HG02973 (cell line): ENCODE results near the gene TMEM59.
"Not testable (repeated sequence)": the region's sequence is repeated elsewhere in the genome, so short reads cannot be mapped to it uniquely, and the experiment has no call there.

Source experiments
- ATAC-seq: cut with Tn5 transposase; IDR thresholded peaks from one replicate; pipeline ENCODE4 v1.9.1; 2021; ENCODE audit warnings: moderate library complexity; ENCODE audit not compliant: unreplicated experiment

Gene TMEM59

DNA sequence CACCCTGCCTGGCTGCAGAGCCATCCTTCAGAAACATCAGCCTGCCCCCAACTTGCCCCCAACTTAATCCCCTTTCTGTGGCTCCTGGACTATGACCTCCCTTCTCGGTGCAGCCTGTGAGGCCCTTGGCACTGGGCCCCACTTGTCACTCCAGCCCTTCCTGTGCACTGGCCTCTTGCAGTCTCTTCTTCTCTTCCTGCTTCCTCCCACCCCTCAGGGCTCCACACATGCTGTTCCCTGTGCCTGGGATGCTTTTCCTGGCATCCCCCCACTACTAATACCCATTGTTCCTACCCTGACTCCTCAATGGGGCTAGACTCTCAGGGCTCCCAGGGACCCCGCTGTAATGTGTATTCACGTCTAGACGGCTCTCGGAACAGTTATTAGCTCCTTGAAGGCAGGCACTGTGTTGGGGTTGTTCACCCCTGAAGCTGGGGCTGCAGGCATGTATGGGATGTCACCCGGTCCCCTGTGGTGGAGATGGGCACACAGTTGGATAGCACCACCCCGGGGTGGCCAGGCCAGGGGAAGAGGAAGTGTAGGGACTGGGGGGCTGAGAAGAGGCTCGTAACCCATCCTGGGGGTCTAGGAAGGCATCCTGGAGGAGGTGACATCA lies 39.5 kb downstream of the TMEM59 start:
- no peak for ATAC-seq

DNA sequence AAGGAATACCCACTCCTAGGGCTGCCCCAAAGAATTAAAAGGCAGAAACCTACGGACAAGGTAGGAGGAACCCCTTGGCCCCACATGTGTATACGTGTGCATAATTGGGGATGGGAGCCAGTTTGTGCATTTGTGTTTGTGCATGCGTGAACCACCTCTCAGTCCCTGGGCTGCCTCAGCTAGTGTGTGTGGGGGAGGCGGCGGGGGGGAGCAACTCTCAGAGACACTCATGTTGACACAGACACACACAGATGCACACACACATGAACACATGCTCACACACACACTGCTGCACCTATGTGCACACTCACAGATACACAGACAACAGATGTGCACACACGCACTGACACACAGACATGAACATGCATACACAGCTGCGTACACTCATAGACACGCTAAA lies 40.1 kb downstream of the TMEM59 start:
- ATAC-seq, result no peak

DNA sequence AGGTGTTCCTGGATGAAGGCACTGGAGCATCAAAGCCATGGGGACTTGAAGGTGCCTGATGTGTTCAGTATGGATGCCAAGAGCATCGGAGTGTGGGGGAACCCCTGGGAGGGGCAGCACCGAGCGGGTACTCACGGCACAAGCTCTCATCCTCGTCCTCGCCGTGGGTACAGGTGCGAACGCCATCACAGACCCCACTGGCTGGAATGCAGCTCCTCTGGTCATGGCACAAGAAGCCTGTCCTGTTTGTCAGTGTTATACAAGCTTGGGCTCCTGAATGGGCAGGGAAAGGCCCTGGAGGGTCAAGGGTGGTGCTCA lies 41.0 kb downstream of the TMEM59 start:
- no peak for ATAC-seq

DNA sequence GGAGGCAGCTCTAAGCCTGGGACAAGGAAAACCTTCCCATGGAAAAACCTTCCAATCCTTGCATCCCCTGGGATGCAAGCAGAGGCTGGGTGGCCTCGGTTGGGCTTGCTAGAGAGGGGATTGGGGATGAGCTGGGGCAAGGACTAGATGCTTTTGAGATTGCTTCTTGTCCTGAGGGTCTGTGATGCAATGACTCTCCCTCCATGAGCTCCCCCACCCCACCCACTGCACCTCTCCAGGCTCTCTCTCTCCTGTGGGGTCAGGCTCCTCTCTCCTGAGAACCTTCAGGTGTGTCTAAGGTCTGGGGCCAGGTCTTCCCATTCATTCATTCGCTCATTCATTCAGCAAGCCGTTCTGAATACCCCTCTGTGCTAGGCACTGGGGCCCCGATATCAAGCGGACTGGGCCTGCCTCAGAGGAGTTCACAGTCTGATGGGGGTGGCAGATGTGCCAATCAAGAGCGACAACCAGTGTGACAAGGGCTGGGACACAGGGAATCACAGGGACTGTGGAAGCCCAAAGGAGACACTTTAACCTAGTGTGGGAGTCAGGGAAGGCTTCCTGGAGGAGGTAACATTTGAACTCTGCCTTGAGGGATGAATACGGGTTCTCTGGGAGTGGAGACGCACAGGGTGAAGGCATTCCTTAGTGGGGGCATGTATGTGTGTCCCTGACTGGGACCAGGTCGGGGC lies 41.5 kb downstream of the TMEM59 start:
- ATAC-seq, result no peak

DNA sequence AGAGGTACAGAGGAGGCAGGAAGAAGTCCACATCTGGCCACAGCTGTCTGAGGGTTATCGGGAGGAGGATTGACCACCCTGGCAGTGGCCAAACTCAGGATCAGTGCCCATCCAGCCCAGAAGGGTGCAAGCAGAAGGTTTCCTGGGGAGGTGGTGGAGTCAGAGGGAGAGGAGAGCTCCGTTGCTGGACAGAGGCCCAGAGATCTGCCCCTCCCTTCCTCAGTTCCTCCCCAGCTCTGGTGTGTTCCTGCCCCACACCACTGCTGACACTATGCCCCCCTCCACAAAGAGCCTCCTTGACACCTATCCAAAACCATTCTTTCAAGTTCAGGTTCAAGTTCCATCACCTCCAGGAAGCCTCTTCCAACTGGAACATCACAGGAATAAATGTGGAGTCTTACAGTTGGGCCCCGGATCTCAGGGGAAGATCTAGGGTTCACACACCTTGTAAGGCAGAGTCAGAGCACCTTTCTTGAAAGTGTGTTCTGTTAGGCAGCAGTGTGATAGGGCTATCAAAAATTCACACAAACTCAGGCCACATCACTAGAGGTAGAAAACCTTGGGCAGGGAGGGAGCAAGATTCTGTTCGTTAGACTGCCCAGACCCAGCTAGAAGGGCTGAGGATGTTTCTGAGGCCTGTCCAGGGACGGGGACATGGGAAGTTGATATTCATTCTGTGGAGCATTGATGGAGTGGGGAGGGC lies 42.4 kb downstream of the TMEM59 start:
- no peak for ATAC-seq

DNA sequence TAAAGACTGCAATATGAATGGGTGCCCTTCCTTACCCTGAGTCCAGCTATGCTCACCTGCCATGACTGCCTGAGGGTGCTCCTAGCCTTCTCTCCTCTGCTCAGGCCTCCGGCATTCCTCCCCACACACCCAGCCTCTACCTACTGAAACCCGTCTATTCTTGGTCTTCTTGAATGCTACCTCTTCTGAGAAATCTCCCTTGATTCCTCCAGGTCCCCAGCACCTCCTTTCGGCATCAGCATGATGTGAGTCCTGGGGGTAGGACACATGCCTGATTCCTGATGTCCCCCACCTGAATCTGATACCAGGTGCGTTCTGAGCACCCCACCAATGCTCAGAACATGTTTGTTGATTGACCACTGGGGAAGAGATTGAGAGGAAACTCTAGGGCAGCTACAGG lies 43.6 kb downstream of the TMEM59 start:
- ATAC-seq, result no peak

DNA sequence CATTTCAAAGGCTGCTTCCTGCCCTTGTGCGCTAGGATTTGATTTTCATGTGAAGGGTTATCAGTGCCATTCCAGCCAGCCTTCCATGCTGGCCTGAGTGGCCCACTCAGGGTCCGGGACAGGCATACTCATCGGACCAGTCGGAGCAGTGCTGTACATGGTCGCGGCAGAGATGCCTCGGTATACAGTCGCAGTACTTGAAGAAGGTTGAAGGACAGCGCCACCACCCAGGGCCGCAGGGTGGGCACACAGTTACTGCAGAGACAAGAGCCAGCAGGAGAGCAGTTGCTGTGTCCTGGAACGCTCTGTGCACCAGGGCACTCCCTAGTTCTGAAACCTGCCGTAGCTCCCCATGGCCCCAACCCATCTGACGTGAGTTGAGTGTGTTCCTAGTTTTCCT lies 44.1 kb downstream of the TMEM59 start:
- ATAC-seq, result no peak

DNA sequence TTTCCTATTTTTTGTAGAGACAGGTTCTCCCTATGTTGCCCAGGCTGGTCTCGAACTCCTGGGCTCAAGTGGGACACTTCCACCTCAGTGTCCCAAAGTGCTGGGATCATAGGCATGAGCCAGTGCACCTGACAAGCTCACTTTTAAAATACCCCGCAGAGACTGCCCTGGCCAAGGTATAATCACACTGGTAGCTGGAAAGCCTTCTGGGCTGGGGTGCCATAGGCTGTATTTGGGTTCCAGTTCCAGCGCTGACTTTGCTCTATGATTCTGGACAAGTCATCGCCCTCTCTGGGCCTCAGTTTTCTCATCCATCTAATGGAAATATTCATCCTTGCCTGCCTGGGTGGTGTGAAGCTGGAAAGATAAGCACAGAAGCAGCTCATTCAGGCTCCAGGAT lies 45.4 kb downstream of the TMEM59 start:
- no peak for ATAC-seq

DNA sequence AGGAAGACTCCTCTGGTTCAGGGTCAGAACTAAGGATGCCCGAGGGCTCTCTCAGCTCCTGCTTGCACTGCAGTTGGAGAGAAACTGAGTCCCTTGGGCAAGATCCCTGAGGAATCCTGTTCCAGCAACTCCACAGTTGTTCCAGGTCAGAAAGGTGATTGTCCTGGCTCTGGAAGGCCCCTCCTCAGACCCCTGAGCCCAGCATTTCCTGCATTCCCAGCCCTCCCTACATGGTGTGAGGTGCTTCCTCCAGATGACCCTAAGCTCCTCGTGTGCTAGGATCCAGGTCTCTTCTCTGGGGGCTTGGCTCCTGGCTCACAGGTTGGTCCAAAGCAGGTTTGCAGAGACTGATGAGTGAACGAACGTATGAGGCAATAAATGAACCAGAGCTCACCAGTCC lies 46.5 kb downstream of the TMEM59 start:
- ATAC-seq, result no peak

DNA sequence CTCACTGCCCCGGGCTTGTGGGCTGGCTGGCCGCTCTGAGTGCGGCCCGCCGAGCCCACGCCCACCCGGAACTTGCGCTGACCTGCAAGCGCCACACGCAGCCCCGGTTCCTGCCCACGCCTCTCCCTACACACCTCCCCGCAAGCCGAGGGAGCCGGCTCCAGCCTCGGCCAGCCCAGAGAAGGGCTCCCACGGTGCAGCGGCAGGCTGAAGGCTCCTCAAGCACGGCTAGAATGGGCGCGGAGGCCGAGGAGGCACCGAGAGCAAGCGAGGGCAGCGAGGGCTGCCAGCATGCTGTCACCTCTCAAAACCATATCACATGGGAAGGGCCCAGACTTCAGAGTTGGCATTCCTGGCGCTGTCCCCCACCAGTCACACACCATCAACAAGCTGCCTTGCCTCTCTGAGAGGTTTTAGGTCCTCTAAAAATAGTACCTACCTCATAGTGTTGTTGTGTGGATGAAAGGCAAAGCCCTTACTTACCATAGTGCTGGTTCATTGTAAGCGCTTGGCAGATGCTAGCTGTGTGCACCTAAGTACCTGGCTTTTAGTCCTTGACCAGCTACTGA lies 48.4 kb downstream of the TMEM59 start:
- ATAC-seq, result no peak

DNA sequence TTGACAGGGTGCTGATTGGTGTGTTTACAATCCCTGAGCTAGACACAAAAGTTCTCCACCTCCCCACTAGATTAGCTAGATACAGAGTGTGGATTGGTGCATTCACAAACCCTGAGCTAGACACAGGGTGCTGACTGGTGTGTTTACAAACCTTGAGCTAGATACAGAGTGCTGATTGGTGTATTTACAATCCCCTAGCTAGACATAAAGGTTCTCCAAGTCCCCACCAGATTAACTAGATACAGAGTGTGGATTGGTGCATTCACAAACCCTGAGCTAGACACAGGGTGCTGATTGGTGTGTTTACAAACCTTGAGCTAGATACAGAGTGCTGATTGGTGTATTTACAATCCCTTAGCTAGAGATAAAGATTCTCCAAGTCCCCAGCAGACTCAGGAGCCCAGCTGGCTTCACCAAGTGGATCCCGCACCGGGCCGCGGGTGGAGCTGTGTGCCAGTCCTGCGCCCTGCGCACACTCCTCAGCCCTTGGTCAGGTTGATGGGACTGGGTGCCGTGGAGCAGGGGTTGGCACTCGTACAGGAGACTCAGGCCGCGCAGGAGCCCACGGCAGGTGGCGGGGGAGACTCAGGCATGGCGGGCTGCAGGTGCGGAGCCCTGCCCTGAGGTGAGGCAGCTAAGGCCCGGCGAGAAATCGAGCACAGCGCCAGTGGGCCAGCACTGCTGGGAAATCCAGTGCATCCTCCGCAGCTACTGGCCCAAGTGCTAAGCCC lies 49.1 kb downstream of the TMEM59 start:
- ATAC-seq, result not testable (repeated sequence)

DNA sequence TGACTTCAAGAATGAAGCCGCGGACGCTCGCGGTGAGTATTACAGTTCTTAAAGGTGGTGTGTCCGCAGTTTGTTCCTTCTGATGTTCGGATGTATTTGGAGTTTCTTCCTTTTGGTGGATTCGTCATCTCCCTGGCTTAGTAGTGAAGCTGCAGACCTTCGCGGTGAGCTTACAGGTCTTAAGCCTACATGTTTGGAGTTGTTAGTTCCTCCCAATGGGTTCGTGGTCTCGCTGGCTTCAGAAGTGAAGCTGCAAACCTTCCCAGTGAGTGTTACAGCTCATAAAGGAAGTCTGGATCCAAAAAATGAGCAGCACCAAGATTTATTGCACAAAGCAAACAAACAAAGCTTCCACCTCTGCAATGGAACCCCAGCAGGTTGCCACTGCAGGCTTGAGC lies 49.8 kb downstream of the TMEM59 start:
- no peak for ATAC-seq

DNA sequence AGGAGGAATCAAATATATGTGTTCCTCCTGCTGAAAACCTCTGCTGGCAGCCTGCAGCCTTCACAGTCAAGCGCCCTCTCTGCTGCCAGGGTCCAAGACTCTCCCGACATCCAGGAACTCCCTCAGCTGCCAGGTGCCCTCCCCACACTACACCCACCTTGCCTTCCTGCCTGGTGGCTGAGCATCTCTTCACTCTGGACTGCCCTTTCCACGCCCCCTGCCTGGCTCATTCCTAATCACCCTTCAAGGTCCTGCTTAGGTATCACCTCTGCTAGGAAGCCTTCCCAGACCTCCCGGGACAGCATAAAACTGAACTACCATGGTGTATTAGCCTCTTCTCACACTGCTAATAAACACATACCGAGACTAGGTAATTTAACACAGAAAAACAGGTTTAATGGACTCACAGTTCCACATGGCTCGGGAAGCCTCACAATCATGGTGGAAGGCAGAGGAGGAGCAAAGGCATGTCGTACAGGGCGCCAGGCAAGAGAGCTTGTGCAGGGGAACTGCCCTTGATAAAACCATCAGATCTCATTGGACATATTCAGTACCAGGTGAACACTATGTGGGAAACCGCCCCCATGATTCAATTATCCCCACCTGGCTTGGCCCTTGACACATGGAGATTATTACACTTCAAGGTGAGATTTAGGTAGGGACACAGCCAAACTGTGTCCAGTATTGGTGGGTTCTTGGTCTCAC lies 50.3 kb downstream of the TMEM59 start:
- no peak for ATAC-seq

DNA sequence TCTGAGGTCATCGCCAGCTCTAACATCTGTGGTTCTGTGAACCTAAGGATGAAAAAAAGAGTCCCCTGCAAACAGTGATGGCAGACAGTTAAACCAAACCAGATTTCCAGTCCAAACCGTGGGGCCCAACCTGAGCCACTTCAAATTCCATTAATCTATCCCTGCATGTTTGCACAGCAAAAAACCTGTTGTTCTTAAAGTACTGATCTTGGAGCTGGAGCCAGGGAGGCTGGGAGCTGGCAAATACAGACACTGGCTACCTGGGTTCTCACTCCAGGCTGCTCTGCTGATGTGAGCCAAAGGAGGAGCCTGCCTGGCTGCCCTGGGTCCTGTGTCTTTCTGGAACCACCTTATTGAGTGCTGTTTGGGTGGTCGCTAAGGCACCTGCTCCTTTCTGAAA lies 51.4 kb downstream of the TMEM59 start:
- ATAC-seq, result no peak

DNA sequence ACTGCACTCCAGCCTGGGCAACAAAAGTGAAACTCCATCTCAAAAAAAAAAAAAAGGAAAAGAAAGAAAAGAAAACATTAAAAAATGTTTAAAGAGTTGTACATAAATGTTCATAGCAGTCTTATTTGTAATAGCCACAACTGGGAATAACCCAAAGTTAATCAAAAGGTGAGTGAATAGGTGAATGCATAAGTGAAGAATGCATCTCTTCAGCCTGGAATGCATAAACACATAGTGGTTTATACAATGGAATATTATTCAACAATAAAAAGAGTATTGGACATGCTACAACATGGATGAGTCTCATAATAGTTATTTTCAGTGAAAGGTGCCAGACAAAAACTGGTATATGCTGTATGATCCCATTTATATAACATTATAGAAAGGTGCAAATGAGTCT lies 53.1 kb downstream of the TMEM59 start:
- no peak for ATAC-seq

DNA sequence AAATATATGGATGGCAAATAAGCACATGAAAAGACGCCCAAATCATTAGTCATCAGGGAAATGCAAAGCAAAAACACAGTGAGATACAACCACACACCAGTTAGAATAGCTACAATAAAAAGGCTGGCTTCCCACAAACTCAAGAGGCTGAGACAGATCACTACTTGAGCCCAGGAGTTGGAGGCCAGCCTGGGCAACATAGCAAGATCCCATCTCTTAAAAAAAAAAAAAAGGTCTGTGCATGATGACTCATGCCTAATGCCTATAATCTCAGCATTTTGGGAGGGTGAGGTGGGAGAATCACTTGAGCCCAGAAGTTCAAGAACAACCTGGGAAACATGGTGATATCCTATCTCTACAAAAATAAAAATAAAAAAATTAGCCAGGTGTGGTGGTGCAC lies 54.8 kb downstream of the TMEM59 start:
- ATAC-seq, result no peak

DNA sequence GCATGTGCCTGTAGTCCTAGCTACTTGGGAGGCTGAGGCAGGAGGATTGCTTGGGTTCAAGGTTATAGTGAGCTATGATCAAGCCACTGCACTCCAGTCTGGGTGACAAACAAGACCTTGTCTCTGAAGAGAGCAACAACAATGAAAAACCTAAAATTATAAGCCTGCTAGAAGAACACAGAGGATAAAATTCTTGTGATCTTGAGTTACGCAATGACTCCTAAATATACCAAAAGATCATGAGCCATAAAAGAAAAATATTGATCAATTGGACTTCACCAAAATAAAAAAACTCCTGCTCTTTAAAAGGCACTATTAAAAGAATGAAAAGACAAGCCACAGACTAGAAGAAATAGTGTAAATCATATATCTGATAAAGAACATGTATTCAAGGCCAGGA lies 57.3 kb downstream of the TMEM59 start:
- ATAC-seq, result no peak

DNA sequence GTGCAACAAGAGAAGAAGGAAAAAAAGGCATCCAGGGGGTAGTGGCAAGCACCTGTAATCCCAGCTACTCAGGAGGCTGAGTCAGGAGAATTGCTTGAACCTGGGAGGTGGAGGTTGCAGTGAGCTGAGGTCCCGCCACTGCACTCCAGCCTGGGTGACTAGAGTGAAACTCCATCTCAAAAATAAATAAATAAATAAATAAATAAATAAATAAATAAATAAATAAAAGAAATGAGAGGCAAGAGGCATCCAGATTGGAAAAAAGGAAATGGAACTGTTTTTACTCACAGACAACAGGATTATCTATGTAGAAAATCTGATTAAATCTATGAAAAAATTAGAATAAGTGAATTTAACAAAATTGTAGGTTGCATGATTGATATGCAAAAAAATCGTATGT lies 58.5 kb downstream of the TMEM59 start:
- ATAC-seq, result not testable (repeated sequence)

DNA sequence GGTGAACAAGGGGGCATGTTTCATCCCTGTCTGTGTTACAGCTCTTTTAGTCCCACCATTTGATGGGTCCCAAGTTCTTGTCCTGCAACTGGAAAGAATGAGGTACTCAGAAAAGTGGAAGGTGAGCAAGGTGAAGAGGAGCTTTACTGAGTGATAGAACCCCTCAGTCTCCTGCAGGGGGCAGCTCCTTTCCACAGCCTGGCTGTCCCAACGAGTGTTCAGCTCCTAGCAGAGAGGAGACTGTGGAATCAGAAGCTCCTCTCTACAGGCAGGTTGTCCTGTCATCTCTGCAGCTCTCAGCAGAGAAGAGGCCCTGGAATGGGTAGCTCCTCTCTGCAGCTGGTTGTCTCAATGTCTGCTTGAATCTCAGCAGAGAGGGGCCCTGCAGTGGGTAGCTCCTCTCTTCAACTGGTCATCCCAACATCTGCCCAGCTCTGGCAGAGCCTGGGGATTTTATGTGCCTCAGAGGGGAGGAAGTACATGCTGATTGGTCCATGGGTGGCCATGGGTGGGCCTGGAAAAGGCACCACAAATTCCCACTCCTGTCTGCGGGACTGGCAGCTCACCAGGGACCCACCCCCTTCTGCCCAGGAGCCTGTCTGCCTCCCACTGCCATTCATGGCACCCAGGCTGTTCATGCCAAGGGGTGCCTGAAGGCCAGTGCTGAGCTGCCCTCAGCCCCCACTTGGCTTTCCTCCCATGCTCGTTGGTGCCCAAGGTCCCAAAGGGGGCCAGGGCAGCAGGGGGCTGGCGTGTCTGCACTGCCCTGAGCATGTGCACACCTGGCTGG lies 60.7 kb downstream of the TMEM59 start:
- ATAC-seq, result no peak

DNA sequence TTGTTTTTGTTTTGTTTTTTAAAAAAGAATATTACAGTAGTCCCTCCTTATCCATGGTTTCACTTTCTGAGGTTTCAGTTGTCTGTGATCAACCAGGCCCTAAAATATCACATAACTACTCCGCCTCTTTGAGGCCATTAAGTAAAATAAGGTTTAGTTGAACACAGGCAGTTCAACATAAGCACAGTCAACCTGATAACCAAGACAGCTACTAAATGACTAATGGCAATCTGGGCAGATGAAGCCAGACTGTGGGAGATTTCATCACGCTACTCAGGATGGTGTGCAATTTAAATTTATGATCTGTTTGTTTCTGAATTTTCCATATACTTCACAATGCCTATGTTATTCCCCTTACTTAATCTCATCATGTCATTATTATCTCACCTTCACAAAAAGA lies 65.1 kb downstream of the TMEM59 start:
- no peak for ATAC-seq
